OCI-LY7 (cell line): Measurements from ENCODE around the gene RBMS2. TPM values are rescaled to one million over a fixed set of nuclear protein-coding genes. Genes with fewer than 3 reads are reported as not detected.

Experiments used
- BruUV-seq: library from RNA; stranded (reverse); fragments of 400-500 nt; replicated peaks from 2 replicates; lab custom pipeline; 2021; lab: Mats Ljungman, UMichigan
- CTCF ChIA-PET: fragments of 300-600 bp; sonication (Branson Sonifier 250); formaldehyde crosslinking; loops from one replicate; lab custom pipeline; 2022; ENCODE audit warnings: antibody characterized with exemption; ENCODE audit not compliant: unreplicated experiment; lab: Charles Lee
- POLR2A ChIA-PET: fragments of 300-600 bp; sonication (Branson Sonifier 250); formaldehyde crosslinking; loops from one replicate; lab custom pipeline; 2022; ENCODE audit warnings: antibody characterized with exemption; lab: Charles Lee
- DNase-seq: peaks from one replicate; pipeline ENCODE4 v3.0.0-alpha.2; 2015; ENCODE audit warnings: low spot score
- H2AFZ ChIP-seq: fragments of 200-600 bp; sonication (generic), shearing (Covaris generic); 2 replicates; pipeline ENCODE4 v1.6.1; 2014; ENCODE audit warnings: mild to moderate bottlenecking, antibody characterized with exemption, low read length, moderate library complexity
- H3K27ac ChIP-seq: fragments of 200-600 bp; sonication (generic); 2 replicates; pipeline ENCODE4 v1.5.1; 2014; ENCODE audit warnings: mixed run types, low read depth, mild to moderate bottlenecking, moderate library complexity, low read length, inconsistent platforms; ENCODE audit not compliant: poor library complexity, severe bottlenecking
- H3K36me3 ChIP-seq: fragments of 200-600 bp; sonication (generic); 2 replicates; pipeline ENCODE4 v1.6.1; 2014; ENCODE audit warnings: mild to moderate bottlenecking, antibody characterized with exemption, low read length, moderate library complexity, mixed read lengths; ENCODE audit not compliant: insufficient read depth
- H3K4me1 ChIP-seq: fragments of 200-600 bp; sonication (generic); 2 replicates; pipeline ENCODE4 v1.5.1; 2014; ENCODE audit warnings: mild to moderate bottlenecking, low read length; ENCODE audit not compliant: insufficient read depth, poor library complexity, severe bottlenecking
- H3K4me2 ChIP-seq: fragments of 200-600 bp; sonication (generic); 2 replicates; pipeline ENCODE4 v1.6.1; 2014; ENCODE audit warnings: mild to moderate bottlenecking, low read length
- H3K4me3 ChIP-seq: fragments of 200-600 bp; sonication (generic); 2 replicates; pipeline ENCODE4 v1.5.1; 2014; ENCODE audit warnings: mild to moderate bottlenecking, low read depth, low read length; ENCODE audit not compliant: poor library complexity, severe bottlenecking
- H3K79me2 ChIP-seq: fragments of 200-600 bp; sonication (generic); 2 replicates; pipeline ENCODE4 v1.6.1; 2016; ENCODE audit warnings: low read depth, mild to moderate bottlenecking, low read length, moderate library complexity, mixed read lengths; ENCODE audit not compliant: insufficient read depth
- H3K9me2 ChIP-seq: fragments of 200-600 bp; sonication (generic); 2 replicates; pipeline ENCODE4 v1.6.1; 2016; ENCODE audit warnings: mild to moderate bottlenecking, low read length, mixed read lengths; ENCODE audit not compliant: insufficient read depth
- H3K9me3 ChIP-seq: fragments of 200-600 bp; sonication (generic); 2 replicates; pipeline ENCODE4 v1.6.1; 2014; ENCODE audit warnings: mild to moderate bottlenecking, mixed run types, low read length, mixed read lengths
- H4K20me1 ChIP-seq: fragments of 200-600 bp; sonication (generic); 2 replicates; pipeline ENCODE4 v1.6.1; 2014; ENCODE audit warnings: mild to moderate bottlenecking, antibody characterized with exemption, low read length, moderate library complexity, mixed read lengths; ENCODE audit not compliant: insufficient read depth
- CTCF ChIP-seq: fragments of 200-600 bp; sonication (generic); conservative IDR thresholded peaks from 2 replicates; pipeline ENCODE4 v1.5.1; 2014; ENCODE audit warnings: mild to moderate bottlenecking, antibody characterized with exemption, low read length, moderate library complexity, mixed read lengths
- EZH2phosphoT487 ChIP-seq: fragments of 200-600 bp; sonication (generic); IDR thresholded peaks from 2 replicates; pipeline ENCODE4 v1.6.1; 2018; ENCODE audit warnings: low read depth, borderline replicate concordance, mild to moderate bottlenecking, mixed run types, antibody characterized with exemption, low read length, moderate library complexity, mixed read lengths
- intact Hi-C: fragments of 100-400 bp; cut with micrococcal nuclease; formaldehyde crosslinking; loops from one replicate; pipeline ENCODE4 v1.10.0; 2022; ENCODE audit not compliant: unreplicated experiment
- total RNA-seq, 2 experiments: library from RNA; depleted of rRNA in 1 of 2; stranded (reverse); fragments of >200 nt in 1 of 2; shearing (Covaris generic) in 1 of 2; gene quantifications; 2 replicates each; pipeline ENCODE4 v1.2.3, GENCODE V29; 2014 to 2022

Gene RBMS2
- total RNA-seq, 2 experiments from 2014 or later = 0.27 to 0.32 TPM

- no peak overlapping the region for H3K4me3 ChIP-seq
- H3K9me3 ChIP-seq = no peaks in the 10 kb centered on the region
- no peaks in the 10 kb centered on the region for H4K20me1 ChIP-seq
- no peaks in the 10 kb centered on the region for H3K4me1 ChIP-seq
- DNase-seq = no peak
- ChIA-PET POLR2A (no interaction called here), CTCF (no interaction called here)
- no peaks in the 10 kb centered on the region for H3K36me3 ChIP-seq
- intact Hi-C loops = no loop called here
- H3K27ac ChIP-seq = no peak overlapping the region
- TF ChIP-seq CTCF = no peak
- TF ChIP-seq EZH2phosphoT487 = no peak
- no peak overlapping the region for H3K4me2 ChIP-seq
- H3K9me2 ChIP-seq = no peaks in the 10 kb centered on the region
- BruUV-seq = no TSS peak
- H2AFZ ChIP-seq = no peak overlapping the region
- no peaks in the 10 kb centered on the region for H3K79me2 ChIP-seq
Observed at GRCh38 chr12:56537546-56537945, 15.9 kb downstream of the RBMS2 start.

GRCh38 chr12:56541631-56542030, 20.0 kb downstream of the RBMS2 start:
- H3K36me3 ChIP-seq = no peaks in the 10 kb centered on the region
- no peak overlapping the region for H2AFZ ChIP-seq
- no peak overlapping the region for H3K27ac ChIP-seq
- no peaks in the 10 kb centered on the region for H3K4me1 ChIP-seq
- ChIA-PET CTCF (no interaction called here), POLR2A (interaction anchor here (0.6 to 1.1 kb wide), 2 partner anchors 14 to 81 kb away, joined by 3 to 4 read pairs; no protein-coding TSS in a partner anchor)
- no peaks in the 10 kb centered on the region for H3K79me2 ChIP-seq
- H3K4me2 ChIP-seq = no peak overlapping the region
- DNase-seq = no peak
- H3K9me2 ChIP-seq = no peaks in the 10 kb centered on the region
- TF ChIP-seq EZH2phosphoT487 (no peak), CTCF (no peak)
- H4K20me1 ChIP-seq = no peaks in the 10 kb centered on the region
- BruUV-seq = no TSS peak
- intact Hi-C loops = loop anchor here (5.0 kb wide), 1 partner anchor 266 kb away; no protein-coding TSS in a partner anchor
- no peak overlapping the region for H3K4me3 ChIP-seq
- no peaks in the 10 kb centered on the region for H3K9me3 ChIP-seq

- CTCF ChIA-PET = no interaction called here
- no peak overlapping the region for H3K4me3 ChIP-seq
- H3K9me2 ChIP-seq = no peaks in the 10 kb centered on the region
Observed at GRCh38 chr12:56542164-56542563, 20.5 kb downstream of the RBMS2 start.

More at GRCh38 chr12:56542164-56542563, 20.5 kb downstream of the RBMS2 start:
- Histone ChIP-seq H3K4me2 (no peak overlapping the region), H3K4me1 (no peaks in the 10 kb centered on the region), H3K36me3 (no peaks in the 10 kb centered on the region), H3K9me3 (no peaks in the 10 kb centered on the region), H4K20me1 (no peaks in the 10 kb centered on the region), H2AFZ (no peak overlapping the region), H3K79me2 (no peaks in the 10 kb centered on the region), H3K27ac (no peak overlapping the region)
- intact Hi-C loops = loop anchor here (5.0 kb wide), 1 partner anchor 265 kb away; no protein-coding TSS in a partner anchor
- BruUV-seq = no TSS peak
- TF ChIP-seq EZH2phosphoT487 (no peak), CTCF (no peak)
- POLR2A ChIA-PET = interaction anchor here (1.1 kb wide), 1 partner anchor 80 kb away, joined by 4 read pairs; no protein-coding TSS in a partner anchor
- no peak for DNase-seq
